GM19324 (cell line): ENCODE measurements around the gene SPINDOC.
"Not testable (repeated sequence)": the region's sequence is repeated elsewhere in the genome, so short reads cannot be mapped to it uniquely, and the experiment has no call there.

Source experiments
- ATAC-seq: cut with Tn5 transposase; IDR thresholded peaks from one replicate; pipeline ENCODE4 v1.9.1; 2021; ENCODE audit warnings: mild to moderate bottlenecking, moderate library complexity; ENCODE audit not compliant: unreplicated experiment, low FRiP score

The SPINDOC gene

DNA sequence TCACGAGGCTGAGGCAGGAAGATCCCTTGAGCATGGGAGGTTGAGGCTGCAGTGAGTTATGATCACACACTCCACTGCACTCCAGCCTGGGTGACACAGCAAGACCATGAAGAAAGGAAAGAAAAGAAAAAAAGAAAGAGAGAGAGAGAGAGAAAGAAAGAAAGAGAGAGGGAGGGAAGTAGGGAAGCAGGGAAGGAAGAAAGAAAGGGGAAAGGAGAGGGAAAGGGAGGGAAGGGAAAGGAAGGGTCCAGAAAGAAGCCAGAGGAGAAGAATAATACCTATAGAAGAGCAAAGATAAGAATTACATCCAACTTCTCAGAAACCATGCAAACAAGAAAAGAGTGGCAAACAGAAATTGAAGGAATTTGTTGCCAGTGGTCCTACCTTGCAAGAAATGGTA, 27.4 kb upstream of the SPINDOC start:
- no peak for ATAC-seq

DNA sequence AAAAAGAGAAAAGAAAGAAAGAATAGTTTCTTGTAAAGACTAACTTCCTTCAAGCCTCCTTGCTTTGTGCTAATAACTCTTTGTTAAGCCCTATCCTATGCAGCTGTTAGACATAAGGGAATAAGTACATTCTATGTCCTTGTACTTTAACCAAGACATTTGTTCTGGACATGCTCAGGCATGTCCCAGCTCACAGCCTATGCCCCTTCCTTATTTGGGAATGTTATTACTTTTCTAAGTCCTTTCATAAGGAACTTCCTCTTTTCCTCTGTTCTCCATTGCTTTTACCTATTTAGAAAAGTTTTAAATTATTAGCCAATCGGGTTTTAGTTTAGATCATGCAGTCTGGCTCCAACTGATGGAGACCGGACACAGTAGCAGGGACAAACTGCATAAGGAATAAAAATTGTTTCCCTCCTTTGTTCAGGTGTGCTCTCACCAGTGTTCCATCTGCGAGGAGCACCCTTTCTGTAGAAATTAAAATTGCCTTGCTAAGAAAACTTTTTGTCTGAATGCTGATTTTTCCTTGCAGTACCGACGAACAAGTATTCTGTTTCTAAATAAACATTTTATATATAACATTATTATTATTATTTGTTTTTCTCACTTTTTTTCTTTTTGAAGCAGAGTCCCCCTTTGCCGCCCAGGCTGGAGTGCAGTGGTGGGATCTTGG, 21.6 kb upstream of the SPINDOC start:
- ATAC-seq: no peak

DNA sequence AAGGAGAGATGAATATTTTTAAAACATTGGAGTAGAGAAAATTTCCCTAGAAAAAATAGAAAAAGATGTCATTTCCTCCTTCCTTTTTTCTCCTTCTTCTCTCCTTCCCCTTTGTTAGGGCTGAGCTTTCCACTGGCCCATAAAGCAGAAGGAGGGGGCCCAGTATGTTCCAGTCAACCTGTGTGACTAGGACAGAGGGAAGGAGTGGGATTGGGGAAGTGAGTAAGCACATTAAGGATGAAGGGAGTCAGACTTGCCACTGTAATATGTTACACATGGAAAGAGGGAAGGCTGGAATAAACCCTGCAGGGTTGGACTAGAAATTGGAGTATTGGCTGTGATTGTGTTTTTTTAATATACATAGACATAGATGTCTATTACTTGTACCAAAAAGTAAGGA, 20.1 kb upstream of the SPINDOC start:
- no peak for ATAC-seq

DNA sequence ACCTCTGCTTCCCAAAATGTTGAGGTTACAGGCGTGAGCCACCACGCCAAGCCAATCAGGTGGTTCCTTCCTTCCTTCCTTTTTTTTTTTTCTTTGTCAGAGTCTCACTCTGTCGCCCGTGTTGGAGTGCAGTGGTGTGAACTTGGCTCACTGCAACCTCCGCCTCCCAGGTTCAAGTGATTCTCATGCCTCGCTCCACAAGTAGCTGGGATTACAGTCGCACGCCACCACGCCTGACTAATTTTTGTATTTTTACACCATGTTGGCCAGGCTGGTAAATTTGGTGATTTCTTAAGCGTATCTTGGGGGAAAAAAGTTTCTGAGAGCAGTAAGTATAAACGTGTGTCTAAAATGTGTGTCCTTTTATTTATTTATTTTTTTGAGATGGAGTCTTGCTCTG, 18.2 kb upstream of the SPINDOC start:
- ATAC-seq: no peak

DNA sequence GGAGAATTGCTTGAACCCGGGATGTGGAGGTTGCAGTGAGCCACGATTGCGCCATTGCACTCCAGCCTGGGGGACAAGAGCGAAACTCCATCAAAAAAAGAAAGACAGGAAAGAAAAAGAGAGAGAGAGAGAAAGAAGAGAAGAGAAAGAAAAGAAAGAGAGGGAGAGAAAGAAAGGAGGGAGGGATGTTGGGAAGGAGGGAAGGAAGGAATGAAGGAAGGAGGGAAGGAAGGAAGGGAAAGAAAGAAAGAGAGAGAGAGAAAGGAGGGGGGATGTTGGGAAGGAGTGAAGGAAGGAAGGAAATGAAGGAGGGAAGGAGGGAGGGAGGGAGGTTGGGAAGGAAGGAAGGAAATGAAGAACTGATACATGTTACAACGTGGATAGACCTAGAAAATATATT, 12.3 kb upstream of the SPINDOC start:
- no peak for ATAC-seq

DNA sequence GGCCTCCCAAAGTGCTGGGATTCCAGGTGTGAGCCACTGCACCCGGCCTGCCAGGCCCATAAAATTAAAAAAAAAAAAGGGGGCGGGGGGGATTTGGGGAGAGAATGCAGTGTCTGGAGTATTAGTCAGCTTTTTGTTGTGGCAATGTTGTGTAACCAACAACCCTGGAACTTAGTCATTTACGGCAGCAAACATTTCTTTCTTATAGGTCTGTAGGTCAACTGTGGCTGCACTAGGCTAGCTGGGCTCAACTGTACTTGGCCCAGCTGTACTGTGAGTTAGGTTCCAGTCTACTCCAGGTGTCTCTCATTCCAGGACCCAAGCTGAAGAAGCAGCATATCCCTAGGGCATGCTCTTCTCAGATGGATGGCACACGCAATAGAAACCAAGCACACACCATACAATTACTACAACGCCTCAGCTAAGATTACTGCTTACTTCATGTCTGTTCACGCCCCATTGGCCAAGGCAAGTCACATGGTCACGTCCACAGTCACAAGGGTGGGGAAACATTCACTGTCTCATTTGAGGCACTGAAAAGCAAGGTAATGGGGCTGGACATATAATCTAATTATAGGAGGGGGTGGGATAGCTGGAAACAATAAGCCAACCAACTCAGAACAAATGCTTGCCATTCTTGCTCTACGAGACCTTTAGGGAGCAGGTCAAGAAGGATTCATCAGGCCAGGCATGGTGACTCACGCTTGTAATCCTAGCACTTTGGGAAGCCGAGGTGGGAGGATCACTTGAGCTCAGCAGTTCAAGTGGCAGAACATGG, 10.4 kb upstream of the SPINDOC start:
- ATAC-seq: no peak

DNA sequence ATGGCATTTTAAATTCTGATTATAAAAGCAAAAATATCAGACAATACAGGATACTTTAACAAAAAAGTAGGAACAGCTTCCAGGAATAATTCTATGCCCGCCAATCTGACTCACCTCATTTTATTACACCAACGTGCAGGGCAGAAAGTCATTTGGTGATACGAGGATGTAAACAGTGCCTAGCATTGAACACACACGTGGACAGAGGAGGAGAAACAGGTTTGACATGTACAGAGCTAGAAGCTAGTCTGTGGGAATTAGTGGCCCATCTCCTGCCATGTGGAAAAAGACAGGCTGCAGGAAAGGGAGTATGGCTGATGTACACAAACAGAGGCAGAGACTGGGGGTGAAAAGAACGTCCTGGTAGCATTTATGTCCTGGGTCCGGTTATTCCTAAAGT, 9.0 kb upstream of the SPINDOC start:
- ATAC-seq: no peak

DNA sequence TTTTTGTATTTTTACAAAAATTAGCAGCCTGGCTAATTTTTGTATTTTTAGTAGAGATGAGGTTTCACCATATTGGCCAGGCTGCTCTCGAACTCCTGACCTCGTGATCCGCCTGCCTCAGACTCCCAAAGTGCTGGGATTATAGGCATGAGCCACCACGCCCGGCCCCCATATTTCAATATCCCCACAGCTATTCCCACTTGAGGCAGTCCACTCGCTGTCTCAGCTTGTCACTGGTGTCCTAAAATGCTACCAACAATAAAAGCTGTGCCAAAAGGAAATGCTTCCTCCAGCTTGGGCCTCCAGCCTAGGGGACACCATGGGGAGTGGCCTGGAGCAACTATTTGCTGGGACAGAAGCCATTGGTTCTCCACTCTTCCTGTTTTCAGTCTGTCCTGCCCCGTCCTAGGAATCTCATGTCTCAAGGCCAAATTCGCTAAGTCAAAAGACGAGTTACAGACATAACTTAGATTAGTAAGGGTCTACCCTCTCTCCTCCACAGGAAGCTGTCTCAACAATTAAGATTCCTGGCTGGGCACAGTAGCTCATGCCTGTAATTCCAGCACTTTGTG, 7.3 kb upstream of the SPINDOC start:
- ATAC-seq: no peak

DNA sequence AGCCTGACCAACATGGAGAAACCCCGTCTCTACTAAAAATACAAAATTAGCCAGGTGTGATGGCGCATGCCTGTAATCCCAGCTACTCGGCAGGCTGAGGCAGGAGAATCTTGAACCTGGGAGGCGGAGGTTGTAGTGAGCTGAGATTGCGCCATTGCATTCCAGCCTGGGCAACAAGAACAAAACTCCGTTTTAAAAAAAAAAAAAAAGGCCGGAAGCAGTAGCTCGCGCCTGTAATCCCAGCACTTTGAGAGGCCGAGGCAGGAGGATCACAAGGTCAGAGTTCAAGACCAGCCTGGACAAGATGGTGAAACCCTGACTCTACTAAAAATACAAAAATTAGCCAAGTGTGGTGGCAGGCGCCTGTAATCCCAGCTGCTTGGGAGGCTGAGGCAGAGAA, 2.9 kb upstream of the SPINDOC start:
- not testable (repeated sequence) for ATAC-seq

DNA sequence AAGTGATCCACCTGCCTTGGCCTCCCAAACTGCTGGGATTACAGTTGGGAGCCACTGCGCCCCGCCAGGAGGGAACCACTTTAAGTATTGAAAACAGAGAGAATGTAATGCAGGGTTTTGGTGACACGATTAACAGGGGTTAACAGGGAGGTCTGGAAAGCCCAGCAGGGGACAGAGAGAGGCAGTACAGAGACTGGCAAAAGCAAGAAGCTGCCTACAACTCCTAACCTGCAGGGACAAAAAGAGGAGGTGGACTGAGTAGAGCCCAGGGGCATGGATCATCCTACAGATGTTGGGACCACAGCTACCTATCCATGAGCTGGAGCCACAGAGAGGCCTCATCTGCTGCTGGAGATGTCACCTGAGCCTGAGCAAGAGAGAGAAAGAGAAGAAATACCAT, 1.7 kb upstream of the SPINDOC start:
- no peak for ATAC-seq

DNA sequence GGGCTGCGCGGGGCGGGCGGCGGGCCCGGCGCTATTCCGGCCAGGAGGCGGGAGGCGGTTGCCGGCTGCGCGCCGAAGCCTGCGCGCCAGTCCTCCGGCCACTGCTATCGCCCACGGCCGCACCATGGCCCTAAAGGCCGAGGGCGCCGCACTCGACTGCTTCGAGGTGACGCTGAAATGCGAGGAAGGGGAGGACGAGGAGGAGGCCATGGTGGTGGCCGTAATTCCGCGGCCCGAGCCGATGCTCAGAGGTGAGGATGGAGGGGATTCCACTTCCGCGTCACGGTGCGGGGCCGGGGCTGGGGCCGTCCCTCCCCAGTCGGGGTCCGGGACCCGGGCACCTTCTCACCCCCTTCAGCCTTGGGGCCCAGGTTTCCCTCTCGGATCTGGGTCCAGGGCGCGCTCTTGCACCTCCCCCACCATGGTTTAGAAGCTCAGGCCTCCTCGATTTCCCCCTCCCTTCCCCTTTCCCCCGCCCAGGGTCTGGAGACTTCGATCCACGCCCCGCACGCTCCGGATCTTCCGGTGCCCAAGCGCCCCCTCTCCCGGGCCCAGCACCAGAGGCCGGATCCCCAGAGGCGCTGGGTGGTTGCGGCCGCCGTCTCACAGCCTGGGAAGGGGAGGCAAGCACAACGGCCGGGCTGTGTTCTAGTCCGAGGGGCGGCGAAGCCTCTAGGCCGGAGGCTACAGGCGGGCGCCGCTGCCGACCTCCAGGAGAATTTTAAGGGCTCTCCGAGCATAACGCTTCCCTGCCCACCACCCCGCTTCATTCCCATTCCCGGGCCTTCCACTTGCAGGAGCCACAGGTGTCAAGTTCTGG, 517 bp downstream of the SPINDOC start:
- peak; percentile 45 for ATAC-seq

DNA sequence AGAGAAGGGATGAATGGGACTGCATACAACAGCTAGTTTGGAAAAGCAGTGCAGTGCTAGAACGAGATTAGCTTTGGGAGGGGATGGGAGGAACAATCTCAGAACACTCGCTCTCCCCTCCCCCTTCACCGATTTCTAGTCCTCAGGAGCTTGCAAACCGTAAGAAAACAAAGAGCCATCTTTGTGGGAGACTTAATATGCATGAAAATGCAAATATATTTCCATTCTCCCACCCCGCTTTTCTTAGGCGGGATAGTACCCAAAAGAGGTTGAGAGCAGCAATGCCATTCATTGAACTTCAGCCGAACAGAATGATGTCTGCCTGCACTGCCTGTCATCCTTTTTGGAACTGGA, 1.1 kb downstream of the SPINDOC start:
- ATAC-seq: no peak

DNA sequence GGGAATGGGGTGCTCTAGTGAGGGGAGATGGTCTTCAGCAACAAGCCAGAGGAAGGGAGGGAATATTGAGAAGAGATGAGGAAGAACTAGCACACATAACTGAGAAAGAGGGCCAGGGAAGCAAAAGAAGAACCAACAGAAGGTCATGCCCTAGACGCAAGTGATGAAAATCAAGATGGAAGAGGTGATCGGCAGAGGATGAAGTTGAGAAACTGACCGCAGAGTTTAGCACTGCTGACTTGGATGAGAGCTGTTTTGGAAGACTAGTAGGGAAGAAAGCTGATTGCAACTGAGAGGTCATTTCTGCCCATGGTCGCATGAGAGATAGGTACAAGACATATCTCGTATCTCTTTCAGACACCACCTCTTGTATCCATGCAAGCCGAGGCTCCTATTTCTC, 2.9 kb downstream of the SPINDOC start:
- ATAC-seq: no peak

DNA sequence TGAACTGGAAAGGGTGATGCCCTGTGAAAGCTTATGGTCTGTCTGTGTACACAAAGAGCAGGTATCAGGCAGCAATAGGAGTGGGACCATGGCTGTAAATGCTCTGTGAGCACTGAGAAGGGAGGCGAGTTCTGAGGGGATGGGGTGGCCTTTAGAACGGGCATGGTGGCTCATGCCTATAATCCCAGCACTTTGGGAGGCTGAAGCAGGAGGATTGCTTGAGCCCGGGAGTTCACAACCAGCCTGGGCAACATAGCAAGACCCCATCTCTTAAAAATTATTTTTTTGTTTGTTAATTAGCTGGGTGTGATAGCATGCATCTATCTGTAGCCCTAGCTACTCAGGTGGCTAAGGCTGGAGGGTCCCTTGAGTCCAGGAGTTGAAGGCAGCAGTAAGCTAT, 3.5 kb downstream of the SPINDOC start:
- ATAC-seq: no peak

DNA sequence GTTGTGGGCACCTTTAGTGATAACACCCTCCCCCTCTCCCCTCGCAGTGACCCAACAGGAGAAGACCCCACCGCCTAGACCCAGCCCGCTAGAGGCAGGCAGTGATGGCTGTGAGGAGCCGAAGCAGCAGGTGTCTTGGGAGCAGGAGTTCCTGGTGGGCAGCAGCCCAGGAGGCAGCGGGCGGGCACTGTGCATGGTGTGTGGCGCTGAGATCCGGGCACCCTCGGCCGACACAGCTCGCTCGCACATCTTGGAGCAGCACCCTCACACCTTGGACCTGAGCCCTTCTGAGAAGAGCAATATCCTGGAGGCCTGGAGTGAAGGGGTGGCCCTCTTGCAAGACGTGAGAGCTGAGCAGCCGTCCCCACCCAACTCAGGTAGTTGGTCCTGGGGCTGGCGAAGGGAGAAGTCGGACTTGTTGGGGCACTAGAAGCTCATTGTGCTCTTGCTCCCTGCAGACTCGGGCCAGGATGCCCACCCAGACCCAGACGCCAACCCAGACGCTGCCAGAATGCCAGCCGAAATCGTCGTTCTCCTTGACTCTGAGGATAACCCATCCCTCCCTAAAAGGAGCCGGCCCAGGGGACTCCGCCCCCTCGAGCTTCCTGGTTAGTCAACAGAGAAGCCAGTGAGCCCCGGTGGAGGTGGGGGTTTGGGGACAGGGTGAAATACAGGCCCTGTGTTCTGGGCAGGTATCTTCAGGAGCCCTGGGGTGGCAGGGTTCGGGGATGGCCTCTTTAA, 4.7 kb downstream of the SPINDOC start:
- ATAC-seq: no peak

DNA sequence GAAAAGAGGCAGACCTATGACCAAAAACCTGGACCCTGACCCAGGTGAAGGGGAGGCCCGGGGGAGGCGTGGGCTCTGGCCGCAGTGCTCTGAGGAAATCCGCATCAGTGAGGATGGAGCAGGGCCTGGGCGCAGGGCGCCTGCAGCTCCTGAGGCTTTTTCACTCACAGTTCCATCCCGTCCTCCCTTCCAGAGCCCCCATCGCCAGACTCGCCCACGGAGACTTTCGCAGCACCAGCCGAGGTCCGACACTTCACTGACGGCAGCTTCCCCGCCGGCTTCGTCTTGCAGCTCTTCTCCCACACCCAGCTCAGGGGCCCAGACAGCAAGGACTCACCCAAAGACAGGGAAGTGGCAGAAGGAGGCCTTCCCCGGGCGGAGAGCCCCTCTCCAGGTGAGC, 5.4 kb downstream of the SPINDOC start:
- no peak for ATAC-seq

DNA sequence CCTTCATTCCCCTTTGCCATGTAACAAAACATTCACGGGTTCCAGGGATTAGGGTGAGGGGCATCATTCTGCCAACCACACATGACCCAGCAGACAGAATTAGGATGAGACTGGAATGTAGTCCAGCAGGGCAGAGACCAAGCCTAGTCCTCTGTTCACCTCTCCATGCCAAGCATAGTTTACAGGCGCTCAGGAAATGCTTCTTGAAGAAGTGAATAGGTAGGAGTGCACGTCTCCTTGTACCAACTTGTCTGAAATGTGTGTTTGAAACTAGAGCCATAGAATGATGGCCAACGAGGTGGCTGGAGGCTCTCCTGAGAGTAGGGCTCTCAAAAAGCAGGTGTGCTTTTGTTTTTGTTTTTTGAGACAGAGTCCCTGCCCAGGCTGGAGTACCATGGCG, 8.2 kb downstream of the SPINDOC start:
- no peak for ATAC-seq

DNA sequence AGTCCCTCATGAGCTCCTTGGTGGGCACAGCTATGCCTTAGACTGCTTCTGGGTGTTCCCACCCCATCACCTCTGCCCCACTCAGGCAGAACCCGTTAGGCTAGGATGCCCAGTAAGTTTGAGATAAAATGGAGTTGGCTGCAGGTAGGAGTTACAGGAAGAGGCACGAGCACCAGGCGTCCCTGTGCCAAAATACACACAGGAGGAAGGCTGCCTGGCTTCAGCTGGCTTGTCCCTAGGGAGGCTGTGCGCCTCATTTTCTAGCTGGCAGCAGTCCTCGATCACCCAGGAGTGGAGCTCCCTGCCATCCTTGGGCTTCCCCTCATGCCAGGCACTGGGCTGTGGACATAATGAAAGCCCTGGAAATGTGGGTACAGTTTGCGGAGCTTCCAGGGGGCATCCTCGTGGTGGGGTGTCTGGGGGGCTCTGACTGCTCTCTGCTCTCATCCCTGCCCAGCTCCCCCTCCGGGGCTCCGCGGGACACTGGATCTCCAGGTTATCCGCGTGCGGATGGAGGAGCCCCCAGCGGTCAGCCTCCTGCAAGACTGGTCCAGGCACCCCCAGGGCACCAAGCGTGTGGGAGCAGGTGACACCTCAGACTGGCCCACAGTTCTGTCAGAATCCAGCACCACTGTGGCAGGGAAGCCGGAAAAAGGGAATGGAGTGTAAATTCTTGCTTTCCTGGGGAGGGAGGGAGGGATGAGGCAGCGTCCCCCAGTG, 13.4 kb downstream of the SPINDOC start:
- no peak for ATAC-seq

DNA sequence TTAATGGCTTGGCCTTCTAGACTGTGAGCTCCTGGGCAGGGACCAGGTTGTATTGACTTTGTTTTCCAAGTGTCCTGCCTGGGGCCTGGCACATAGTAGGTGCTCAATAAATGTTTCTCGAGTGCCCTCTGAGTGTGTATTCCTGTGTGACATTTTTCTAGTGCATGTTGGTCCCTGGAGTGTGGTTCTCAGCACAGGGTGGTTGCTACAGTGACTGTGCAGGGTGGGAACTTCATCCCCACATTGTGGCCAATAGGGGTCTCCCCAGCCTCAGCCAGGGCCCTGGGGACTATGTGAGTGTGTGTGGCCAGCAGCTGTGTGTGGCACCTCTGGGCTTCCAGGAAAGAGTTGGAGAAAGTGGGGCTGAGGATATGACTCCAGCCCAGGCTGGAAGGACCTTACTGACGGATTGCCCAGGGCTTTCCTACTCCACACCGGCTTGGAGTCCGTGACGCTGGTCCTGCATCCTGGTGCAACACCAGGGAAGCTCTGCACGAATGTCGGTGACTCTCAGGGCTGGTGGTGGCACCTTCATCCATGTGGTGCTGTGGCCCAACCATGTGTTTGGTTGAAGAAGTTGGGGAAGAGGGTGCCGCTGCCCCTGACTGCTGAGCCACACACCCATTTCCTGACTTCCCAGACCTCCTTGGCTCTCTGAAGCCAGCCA, 16.7 kb downstream of the SPINDOC start:
- ATAC-seq: no peak
